ENCODE results near the gene ZGPAT.

DNA sequence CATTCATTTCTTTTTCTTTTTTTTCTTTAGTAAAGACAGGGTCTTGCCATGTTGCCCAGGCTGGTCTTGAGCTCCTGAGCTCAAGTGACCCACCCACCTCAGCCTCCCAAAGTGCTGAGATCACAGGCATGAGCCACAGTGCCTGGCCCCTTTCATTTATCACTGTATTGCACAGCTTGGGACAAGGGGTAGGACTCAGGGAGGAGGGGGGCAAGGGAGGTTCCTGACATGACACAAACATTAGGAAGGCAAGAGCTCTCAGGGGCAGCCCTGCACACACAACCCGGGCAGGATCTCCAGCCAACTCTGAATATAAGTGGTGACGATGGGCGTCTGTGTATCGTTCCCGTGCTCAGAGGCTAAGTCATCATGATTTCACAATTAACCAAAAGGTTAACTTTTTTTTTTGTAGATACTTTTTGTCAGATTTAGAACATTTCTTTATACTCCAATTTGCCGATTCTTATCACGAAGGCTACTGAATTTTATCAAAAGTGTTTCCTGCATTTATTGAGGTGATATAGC, 51.6 kb downstream of the ZGPAT start:
- TF ChIP-seq CTCF (IDR thresholded peaks at IDR 0.05) (no peak), POLR2A (IDR thresholded peaks at IDR 0.05) (no peak)

All from right lobe of liver (tissue), 4 donors.